Ectodermal cell (in vitro differentiated cells): ENCODE measurements around the gene CLSTN2.

ENCODE experiments used
- H3K27ac ChIP-seq: 2 replicates; pipeline ENCODE4 v1.7.0; 2013; ENCODE audit warnings: mild to moderate bottlenecking, low read depth, low read length; ENCODE audit not compliant: insufficient read depth, poor library complexity, severe bottlenecking
- H3K27me3 ChIP-seq: 2 replicates; pipeline ENCODE4 v1.7.0; 2013; ENCODE audit warnings: mild to moderate bottlenecking, low read length; ENCODE audit not compliant: insufficient read depth, control insufficient read depth, poor library complexity, severe bottlenecking
- H3K36me3 ChIP-seq: one replicate; pipeline ENCODE4 v1.7.0; 2013; ENCODE audit warnings: low read length; ENCODE audit not compliant: control insufficient read depth, insufficient read depth
- H3K4me1 ChIP-seq: one replicate; pipeline ENCODE4 v1.7.0; 2013; ENCODE audit warnings: low read length; ENCODE audit not compliant: control insufficient read depth, insufficient read depth
- H3K4me3 ChIP-seq: 2 replicates; pipeline ENCODE4 v1.7.0; 2013; ENCODE audit warnings: low read depth, low read length, control low read depth; ENCODE audit not compliant: insufficient read depth
- H3K9me3 ChIP-seq: 2 replicates; pipeline ENCODE4 v1.7.0; 2013; ENCODE audit warnings: mild to moderate bottlenecking, low read length, moderate library complexity; ENCODE audit not compliant: control insufficient read depth
- WGBS, 2 experiments: methylation state at CpG; one replicate each; pipeline ENCODE4 v1.1.7; 2013; ENCODE audit warnings: missing lambda C conversion rate in 2 of 2; 5-methylcytosine and 5-hydroxymethylcytosine counted together

Gene CLSTN2

DNA sequence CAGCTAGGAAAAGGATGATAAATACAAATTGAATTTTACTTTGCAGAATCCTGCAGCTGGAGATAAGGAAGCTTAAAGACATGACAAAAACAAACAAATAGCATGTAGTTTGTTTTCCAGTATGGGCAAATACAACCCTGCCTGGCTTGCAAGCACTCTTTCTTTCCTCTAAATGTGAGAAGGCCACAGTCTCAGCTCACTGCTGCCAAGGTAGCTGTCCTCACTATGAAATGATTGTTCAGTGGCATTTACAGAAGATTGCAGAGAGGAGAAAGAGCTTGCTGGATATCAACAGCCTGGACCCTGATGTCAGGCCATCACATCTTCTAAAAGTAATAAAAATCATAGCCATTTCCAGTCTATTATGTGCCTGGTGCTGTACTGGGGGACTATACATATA lies 262.0 kb downstream of the CLSTN2 start:
- Histone ChIP-seq H3K4me3 (no peak overlapping the region), H3K36me3 (no peaks in the 10 kb centered on the region), H3K27me3 (no peaks in the 10 kb centered on the region), H3K27ac (no peak overlapping the region), H3K9me3 (no peaks in the 10 kb centered on the region), H3K4me1 (no peaks in the 10 kb centered on the region)

DNA sequence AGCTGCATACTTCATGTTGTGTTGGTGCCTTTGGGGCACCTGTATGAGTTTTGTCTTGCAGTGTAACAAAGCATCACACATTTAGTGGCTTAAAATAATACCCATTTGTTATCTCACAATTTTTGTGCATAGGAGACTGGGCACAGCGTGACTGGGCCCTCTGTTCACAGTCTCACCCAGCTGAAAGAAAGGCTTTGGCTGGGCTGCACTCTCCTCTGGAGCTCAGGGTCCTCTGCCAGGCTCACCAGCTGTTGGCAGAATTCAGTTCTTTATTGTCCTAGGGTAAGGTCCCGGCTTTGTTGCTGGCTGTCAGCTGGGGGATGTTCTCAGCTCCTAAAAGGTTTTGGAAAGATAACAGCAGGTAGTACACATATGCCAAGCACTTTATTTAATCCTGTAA lies 263.3 kb downstream of the CLSTN2 start:
- Histone ChIP-seq H3K9me3 (no peaks in the 10 kb centered on the region), H3K27ac (no peak overlapping the region), H3K36me3 (no peaks in the 10 kb centered on the region), H3K4me1 (no peaks in the 10 kb centered on the region), H3K4me3 (no peak overlapping the region), H3K27me3 (no peaks in the 10 kb centered on the region)
- 87% methylated on average over 2 of the region's 2 CpGs for WGBS, 2 experiments

DNA sequence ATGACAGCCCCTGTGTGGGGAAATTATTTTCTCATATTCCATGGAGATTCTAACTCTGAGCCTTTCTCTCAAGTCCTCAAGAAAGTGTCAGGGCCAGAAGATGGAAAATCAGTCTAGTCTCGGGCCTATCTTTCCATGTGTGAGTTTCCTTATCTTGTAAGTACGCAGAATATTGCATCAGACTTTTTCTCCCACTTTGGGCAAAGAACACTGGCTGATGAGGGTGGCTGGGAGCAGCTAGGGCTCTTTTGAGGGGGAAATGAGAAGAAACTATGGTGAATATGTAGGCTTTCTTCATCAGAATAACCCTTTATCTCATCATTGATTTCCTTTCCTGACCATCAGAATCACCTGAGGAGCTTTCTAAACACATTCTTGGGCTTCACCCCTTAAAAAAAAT lies 264.0 kb downstream of the CLSTN2 start:
- 93 to 97% methylated on average over 2 of the region's 2 CpGs for WGBS, 2 experiments
- Histone ChIP-seq H3K4me3 (no peak overlapping the region), H3K4me1 (no peaks in the 10 kb centered on the region), H3K27me3 (no peaks in the 10 kb centered on the region), H3K27ac (no peak overlapping the region), H3K9me3 (no peaks in the 10 kb centered on the region), H3K36me3 (no peaks in the 10 kb centered on the region)

GRCh38 chr3:140199743-140200142 lies 264.8 kb downstream of the CLSTN2 start:
- Histone ChIP-seq H3K27ac (no peak overlapping the region), H3K36me3 (no peaks in the 10 kb centered on the region), H3K9me3 (no peaks in the 10 kb centered on the region), H3K4me3 (no peak overlapping the region), H3K27me3 (no peaks in the 10 kb centered on the region), H3K4me1 (no peaks in the 10 kb centered on the region)
- WGBS, 2 experiments = 88 to 100% methylated on average over 2 of the region's 2 CpGs

DNA sequence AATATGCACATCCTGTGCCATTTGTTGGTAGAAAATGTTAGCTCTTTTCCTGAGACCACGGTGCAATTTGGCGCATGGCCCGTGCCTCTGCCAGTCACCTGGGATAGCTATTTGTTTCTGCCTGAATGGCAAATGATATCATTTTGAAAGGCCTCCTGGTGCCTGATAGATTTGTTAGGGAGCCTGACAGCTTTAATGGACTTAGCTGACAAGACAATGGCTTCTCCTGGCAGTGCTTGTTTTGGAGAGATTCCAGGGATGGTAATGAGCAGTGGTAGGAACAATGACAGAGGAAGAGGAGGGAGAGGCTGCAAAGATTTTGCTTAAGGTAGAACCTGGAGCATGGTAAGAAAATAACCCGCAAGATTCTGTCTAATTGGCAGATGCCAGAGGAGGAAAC lies 268.5 kb downstream of the CLSTN2 start:
- no peaks in the 10 kb centered on the region for H3K4me1 ChIP-seq
- no peak overlapping the region for H3K27ac ChIP-seq
- H3K27me3 ChIP-seq = no peaks in the 10 kb centered on the region
- no peaks in the 10 kb centered on the region for H3K36me3 ChIP-seq
- H3K4me3 ChIP-seq = no peak overlapping the region
- 37 to 38% methylated on average over 4 of the region's 4 CpGs for WGBS, 2 experiments
- no peaks in the 10 kb centered on the region for H3K9me3 ChIP-seq

GRCh38 chr3:140204271-140204984 lies 269.4 kb downstream of the CLSTN2 start:
- Histone ChIP-seq H3K27me3 (no peaks in the 10 kb centered on the region), H3K36me3 (no peaks in the 10 kb centered on the region), H3K9me3 (no peaks in the 10 kb centered on the region), H3K27ac (no peak overlapping the region), H3K4me3 (no peak overlapping the region), H3K4me1 (no peaks in the 10 kb centered on the region)
- 22 to 26% methylated on average over 5 of the region's 5 CpGs for WGBS, 2 experiments

DNA sequence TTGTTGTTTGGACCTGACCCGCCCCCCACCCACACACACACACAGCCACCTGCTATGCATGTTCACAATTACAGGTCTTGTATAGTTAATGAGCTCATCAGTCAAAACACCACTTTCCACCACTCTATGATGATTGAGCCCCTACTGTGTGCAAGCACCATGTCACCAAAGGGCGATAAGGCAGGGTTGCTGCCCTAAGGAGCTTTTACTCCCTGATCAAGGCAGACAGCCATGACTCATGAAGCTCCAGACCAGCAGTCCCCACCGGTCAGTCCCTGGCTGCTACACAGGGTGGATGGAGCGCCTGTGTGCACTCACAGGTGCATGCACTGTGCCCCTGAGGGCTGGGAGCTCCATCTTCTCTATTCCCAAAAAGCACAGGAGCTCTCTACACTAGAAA lies 270.6 kb downstream of the CLSTN2 start:
- Histone ChIP-seq H3K27me3 (no peaks in the 10 kb centered on the region), H3K4me1 (no peaks in the 10 kb centered on the region), H3K9me3 (no peaks in the 10 kb centered on the region), H3K36me3 (no peaks in the 10 kb centered on the region), H3K27ac (no peak overlapping the region), H3K4me3 (no peak overlapping the region)
- WGBS, 2 experiments = 82 to 90% methylated on average over 3 of the region's 4 CpGs

GRCh38 chr3:140206196-140207040 lies 271.4 kb downstream of the CLSTN2 start:
- WGBS, 2 experiments = 87 to 88% methylated on average over 4 of the region's 4 CpGs
- H3K36me3 ChIP-seq = no peaks in the 10 kb centered on the region
- H3K27me3 ChIP-seq = no peaks in the 10 kb centered on the region
- H3K4me3 ChIP-seq = no peak overlapping the region
- no peaks in the 10 kb centered on the region for H3K4me1 ChIP-seq
- no peak overlapping the region for H3K27ac ChIP-seq
- H3K9me3 ChIP-seq = no peaks in the 10 kb centered on the region

DNA sequence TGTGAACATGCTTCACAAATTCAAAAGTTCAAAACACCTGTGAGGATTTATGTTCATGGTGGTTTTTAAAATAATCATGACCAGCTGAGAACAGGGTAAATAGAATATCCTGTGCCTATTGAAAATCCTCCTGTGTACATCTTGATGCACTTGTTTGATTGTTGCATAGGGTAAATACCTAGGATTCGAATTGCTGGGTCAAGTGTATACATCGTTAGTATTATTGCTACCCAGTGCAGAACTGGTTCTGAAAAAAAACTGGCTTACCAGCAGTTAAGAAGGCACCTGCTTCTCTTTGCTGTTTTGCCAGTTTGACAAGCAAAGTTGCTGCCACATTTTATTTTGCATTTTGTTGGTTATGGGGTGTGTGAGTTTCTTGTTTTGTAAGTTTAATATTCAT lies 272.6 kb downstream of the CLSTN2 start:
- H3K4me3 ChIP-seq = no peak overlapping the region
- no peaks in the 10 kb centered on the region for H3K36me3 ChIP-seq
- H3K9me3 ChIP-seq = no peaks in the 10 kb centered on the region
- no peaks in the 10 kb centered on the region for H3K4me1 ChIP-seq
- no peaks in the 10 kb centered on the region for H3K27me3 ChIP-seq
- WGBS, 2 experiments = 91 to 94% methylated on average over 2 of the region's 2 CpGs
- H3K27ac ChIP-seq = no peak overlapping the region

DNA sequence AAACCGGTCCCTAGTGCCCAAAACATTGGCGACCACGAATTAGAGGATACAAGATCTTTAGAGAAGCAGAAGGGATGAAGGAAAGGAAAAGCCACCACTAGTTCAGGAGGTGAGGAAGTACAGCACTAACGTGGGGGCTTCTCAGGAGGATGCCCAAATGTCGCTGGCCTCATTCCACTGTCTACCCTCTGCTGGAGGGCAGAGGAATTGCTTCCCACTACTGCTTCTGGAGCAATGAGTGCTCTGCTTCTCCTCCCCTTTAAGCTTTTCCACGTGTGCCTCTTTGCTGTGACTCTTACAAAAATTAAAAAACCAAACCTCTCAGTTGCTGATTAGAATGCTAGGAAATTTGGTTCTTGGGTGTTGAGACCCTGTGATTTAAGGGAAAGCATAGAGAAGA lies 281.3 kb downstream of the CLSTN2 start:
- Histone ChIP-seq H3K36me3 (no peaks in the 10 kb centered on the region), H3K9me3 (no peaks in the 10 kb centered on the region), H3K27me3 (no peaks in the 10 kb centered on the region), H3K4me1 (peaks cover 7% of the 10 kb centered on the region), H3K4me3 (no peak overlapping the region), H3K27ac (no peak overlapping the region)
- WGBS, 2 experiments = 61% methylated on average over 6 of the region's 6 CpGs
